T-cell (primary cell): ENCODE measurements around the gene ITGA7. TPM values are rescaled to one million over a fixed set of nuclear protein-coding genes. Genes with fewer than 3 reads are reported as not detected.

Experiments
- ATAC-seq, 4 experiments: fragments of 200-7000 bp in 3 of 4; fragments of 150-1000 bp in 1 of 4; cut with Tn5 transposase; replicated peaks in 1 of 4; 1 replicate in 3 of 4; 2 replicates in 1 of 4; pipeline ENCODE4 v1.10.0; 2021; ENCODE audit warnings: moderate library complexity in 3 of 4, mild to moderate bottlenecking in 2 of 4, moderate number of reproducible peaks in 1 of 4
- CTCF ChIA-PET, 2 donors: fragments of 300-600 bp; sonication (Branson Sonifier 250); formaldehyde crosslinking; loops; one replicate each; lab custom pipeline; 2022; ENCODE audit warnings: antibody characterized with exemption in 2 of 2; lab: Charles Lee
- POLR2A ChIA-PET, 2 donors: fragments of 300-600 bp; sonication (Branson Sonifier 250); formaldehyde crosslinking; loops; one replicate each; lab custom pipeline; 2022; ENCODE audit warnings: antibody characterized with exemption in 2 of 2; lab: Charles Lee
- DNase-seq, 35 experiments: peaks; one replicate each; pipeline versions ENCODE4 v3.0.0 to v3.0.0-alpha.2; 2013 to 2023
- H3K27ac ChIP-seq: one replicate; pipeline ENCODE4 v1.5.1; 2013; ENCODE audit warnings: low read length
- H3K27me3 ChIP-seq, 2 experiments: replicated peaks in 1 of 2; 1 replicate in 1 of 2; 2 replicates in 1 of 2; pipeline versions ENCODE4 v1.6.1 to v1.7.0; 2013; ENCODE audit warnings: low read length in 1 of 2, mixed read lengths in 1 of 2; ENCODE audit not compliant: control insufficient read depth in 2 of 2, insufficient read depth in 2 of 2; ENCODE audit errors: extremely low read depth in 1 of 2
- H3K36me3 ChIP-seq, 2 donors: 1 replicate in 1 of 2; 2 replicates in 1 of 2; pipeline versions ENCODE4 v1.6.1 to v1.7.0; 2013; ENCODE audit warnings: low read length in 1 of 2; ENCODE audit not compliant: control insufficient read depth in 2 of 2, insufficient read depth in 1 of 2; ENCODE audit errors: extremely low read depth in 1 of 2
- H3K4me1 ChIP-seq, 2 experiments: 1 replicate in 1 of 2; 2 replicates in 1 of 2; pipeline versions ENCODE4 v1.6.1 to v1.7.0; 2013; ENCODE audit warnings: low read length in 2 of 2, mixed read lengths in 1 of 2; ENCODE audit not compliant: insufficient read depth in 2 of 2, control insufficient read depth in 1 of 2; ENCODE audit errors: extremely low read depth in 1 of 2
- H3K4me3 ChIP-seq, 2 donors: 1 replicate in 1 of 2; 2 replicates in 1 of 2; pipeline versions ENCODE4 v1.5.1 to v1.7.0; 2013; ENCODE audit warnings: mild to moderate bottlenecking in 2 of 2, low read length in 1 of 2, moderate library complexity in 1 of 2; ENCODE audit not compliant: control insufficient read depth in 1 of 2; ENCODE audit errors: extremely low read depth in 1 of 2
- H3K9me3 ChIP-seq: 2 replicates; pipeline ENCODE4 v1.7.0; 2013
- H3K27ac Mint-ChIP-seq, 2 donors: one replicate each; pipeline ENCODE4 v1.8.0; 2020 to 2021; ENCODE audit warnings: mild to moderate bottlenecking in 2 of 2, mixed read lengths in 2 of 2
- H3K27me3 Mint-ChIP-seq, 2 donors: one replicate each; pipeline ENCODE4 v1.8.0; 2021 to 2022; ENCODE audit warnings: mixed read lengths in 2 of 2
- H3K36me3 Mint-ChIP-seq: one replicate; pipeline ENCODE4 v1.8.0; 2021; ENCODE audit warnings: mixed read lengths
- H3K4me1 Mint-ChIP-seq, 3 donors: one replicate each; pipeline ENCODE4 v1.8.0; 2020 to 2022; ENCODE audit warnings: mixed read lengths in 3 of 3, mild to moderate bottlenecking in 1 of 3
- H3K4me3 Mint-ChIP-seq, 3 donors: one replicate each; pipeline ENCODE4 v1.8.0; 2020 to 2022; ENCODE audit warnings: mild to moderate bottlenecking in 3 of 3, mixed read lengths in 3 of 3, moderate library complexity in 3 of 3
- H3K9me3 Mint-ChIP-seq, 3 donors: one replicate each; pipeline ENCODE4 v1.8.0; 2020 to 2022; ENCODE audit warnings: mixed read lengths in 3 of 3
- WGBS: methylation state at CpG from one replicate; pipeline ENCODE4 v1.1.5; 2013; ENCODE audit warnings: missing lambda C conversion rate; ENCODE audit not compliant: insufficient coverage; 5-methylcytosine and 5-hydroxymethylcytosine counted together
- total RNA-seq, 35 experiments: library from RNA in 6 of 35; stranded (reverse) in 6 of 35; fragments of 120-200 nt in 1 of 35; gene quantifications; one replicate each; pipeline versions ENCODE4 v1.2.1 to v1.2.4 and lab custom pipeline; 2013 to 2026

ITGA7 gene
- total RNA-seq, 5 donors from 2014 or later (not counting 1 experiment from before 2014, with no cell fraction given), result 2.6 to 4.6 (median 3.1) TPM

GRCh38 chr12:55720071-55720564 is 12.4 kb upstream of the ITGA7 start, which contains the start of gene RDH5:
Gene RDH5 (plus strand): TSS chr12:55720393. CDS start chr12:55721185, 792 bp downstream.
- H3K36me3 ChIP-seq, result peaks cover 6 to 28% of the 10 kb centered on the region in 2 donors
- Mint-ChIP-seq H3K27me3 (peaks cover 0 to 1% of the 10 kb centered on the region in 2 donors), H3K27ac (peak within 1 kb of the TSS in 1 of 2 donors; percentile 15), H3K9me3 (no peaks in the 10 kb centered on the region), H3K36me3 (peaks cover 3% of the 10 kb centered on the region), H3K4me1 (peaks cover 28 to 50% (median 40%) of the 10 kb centered on the region in 3 donors), H3K4me3 (no peak within 1 kb of the TSS)
- H3K4me3 ChIP-seq, result no peak within 1 kb of the TSS
- WGBS, result no CpG with 5 or more reads among the region's 6 CpGs
- DNase-seq, result no peak
- no peaks in the 10 kb centered on the region for H3K27me3 ChIP-seq
- CTCF ChIA-PET, result interaction anchor here in 1 of 2 donors (0.7 kb wide), 1 partner anchor 18 kb away, joined by 3 read pairs; no protein-coding TSS in a partner anchor
- H3K4me1 ChIP-seq, result peaks cover 9 to 55% of the 10 kb centered on the region in 2 experiments
- POLR2A ChIA-PET, result no interaction called here
- ATAC-seq, result no peak
- no peaks in the 10 kb centered on the region for H3K9me3 ChIP-seq
- H3K27ac ChIP-seq, result no peak within 1 kb of the TSS

DNA sequence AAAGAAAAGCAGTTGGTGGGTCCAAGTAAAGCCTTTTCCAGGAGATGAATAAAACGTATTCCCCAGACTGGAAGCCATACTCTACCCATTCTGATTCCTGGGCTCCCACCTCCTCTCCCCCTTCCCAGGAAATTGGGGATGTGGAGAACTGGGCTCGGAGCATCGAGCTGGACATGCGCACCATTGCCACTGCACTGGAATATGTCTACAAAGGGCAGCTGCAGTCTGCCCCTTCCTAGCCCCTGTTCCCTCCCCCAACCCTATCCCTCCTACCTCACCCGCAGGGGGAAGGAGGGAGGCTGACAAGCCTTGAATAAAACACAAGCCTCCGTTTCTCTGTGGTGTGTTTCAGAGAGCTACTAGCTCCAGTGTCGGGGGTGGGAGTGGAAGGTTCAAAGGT is 11.7 kb upstream of the ITGA7 start:
- Mint-ChIP-seq H3K36me3 (peaks cover 3% of the 10 kb centered on the region), H3K4me3 (no peak overlapping the region), H3K9me3 (no peaks in the 10 kb centered on the region), H3K27ac (no peak overlapping the region), H3K27me3 (peaks cover 0 to 1% of the 10 kb centered on the region in 2 donors), H3K4me1 (peaks cover 23 to 45% (median 34%) of the 10 kb centered on the region in 3 donors)
- ChIA-PET CTCF (interaction anchor here (0.6 to 0.7 kb wide), 2 partner anchors 19 to 28 kb away, joined by 3 to 5 read pairs; no protein-coding TSS in a partner anchor), POLR2A (no interaction called here)
- H3K4me1 ChIP-seq, result peaks cover 9 to 48% of the 10 kb centered on the region in 2 experiments
- no peak for DNase-seq
- H3K4me3 ChIP-seq, result no peak overlapping the region
- H3K27ac ChIP-seq, result no peak overlapping the region
- no peaks in the 10 kb centered on the region for H3K9me3 ChIP-seq
- no peaks in the 10 kb centered on the region for H3K27me3 ChIP-seq
- ATAC-seq, result no peak
- peaks cover 6 to 24% of the 10 kb centered on the region in 2 donors for H3K36me3 ChIP-seq
- WGBS, result 80% methylated on average over 1 of the region's 7 CpGs

- Histone ChIP-seq H3K9me3 (no peaks in the 10 kb centered on the region), H3K27me3 (no peaks in the 10 kb centered on the region), H3K4me3 (no peak overlapping the region), H3K4me1 (peaks cover 9 to 48% of the 10 kb centered on the region in 2 experiments), H3K36me3 (peaks cover 6 to 24% of the 10 kb centered on the region in 2 donors), H3K27ac (no peak overlapping the region)
- peaks cover 23 to 45% (median 34%) of the 10 kb centered on the region in 3 donors for H3K4me1 Mint-ChIP-seq
- POLR2A ChIA-PET, result interaction anchor here in 1 of 2 donors (0.6 kb wide), 1 partner anchor 233 kb away, joined by 3 read pairs; no protein-coding TSS in a partner anchor
- WGBS, result no CpG with 5 or more reads among the region's 4 CpGs
- no peak overlapping the region for H3K4me3 Mint-ChIP-seq
- DNase-seq (no peak), ATAC-seq (no peak)
- H3K36me3 Mint-ChIP-seq, result peaks cover 3% of the 10 kb centered on the region
- CTCF ChIA-PET, result no interaction called here
- peaks cover 0 to 1% of the 10 kb centered on the region in 2 donors for H3K27me3 Mint-ChIP-seq
- peak overlapping the region in 1 of 2 donors; percentile 58 for H3K27ac Mint-ChIP-seq
- no peaks in the 10 kb centered on the region for H3K9me3 Mint-ChIP-seq
Measured at GRCh38 chr12:55718624-55719275, 11.0 kb upstream of the ITGA7 start.

DNA sequence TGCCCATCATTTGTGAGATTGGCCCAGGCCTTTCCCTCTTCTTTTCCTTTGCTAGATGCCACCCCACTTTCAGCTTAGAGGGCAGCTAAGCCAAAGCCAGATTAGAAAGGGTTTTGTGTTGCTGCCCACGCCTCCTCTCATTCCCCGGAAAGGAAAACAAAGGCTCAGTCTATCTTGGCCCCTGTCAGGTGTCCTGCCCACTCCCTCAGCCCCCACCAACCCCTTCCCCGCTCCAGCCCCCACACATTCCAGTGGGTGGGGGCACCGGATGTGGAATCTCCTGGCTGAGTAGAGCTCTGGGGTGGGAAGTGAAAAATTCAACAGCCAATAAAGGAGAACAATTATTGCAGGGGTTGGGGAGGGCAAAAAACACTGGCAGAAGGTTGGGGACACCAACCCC is 10.3 kb upstream of the ITGA7 start:
- H3K27me3 Mint-ChIP-seq, result peaks cover 0 to 1% of the 10 kb centered on the region in 2 donors
- no peak for DNase-seq
- H3K4me3 ChIP-seq, result no peak overlapping the region
- ChIA-PET CTCF (interaction anchor here in 1 of 2 donors (1.6 kb wide), 1 partner anchor 21 kb away, joined by 4 read pairs; no protein-coding TSS in a partner anchor), POLR2A (no interaction called here)
- peaks cover 9 to 48% of the 10 kb centered on the region in 2 experiments for H3K4me1 ChIP-seq
- peaks cover 3% of the 10 kb centered on the region for H3K36me3 Mint-ChIP-seq
- peak overlapping the region in 2 of 3 donors; percentile 34 to 98 for H3K4me3 Mint-ChIP-seq
- peaks cover 23 to 45% (median 34%) of the 10 kb centered on the region in 3 donors for H3K4me1 Mint-ChIP-seq
- WGBS, result no CpG with 5 or more reads among the region's 4 CpGs
- H3K27me3 ChIP-seq, result no peaks in the 10 kb centered on the region
- H3K9me3 Mint-ChIP-seq, result no peaks in the 10 kb centered on the region
- no peak overlapping the region for H3K27ac ChIP-seq
- peak overlapping the region in 1 of 2 donors; percentile 52 for H3K27ac Mint-ChIP-seq
- no peak for ATAC-seq
- no peaks in the 10 kb centered on the region for H3K9me3 ChIP-seq
- H3K36me3 ChIP-seq, result peaks cover 6 to 24% of the 10 kb centered on the region in 2 donors

DNA sequence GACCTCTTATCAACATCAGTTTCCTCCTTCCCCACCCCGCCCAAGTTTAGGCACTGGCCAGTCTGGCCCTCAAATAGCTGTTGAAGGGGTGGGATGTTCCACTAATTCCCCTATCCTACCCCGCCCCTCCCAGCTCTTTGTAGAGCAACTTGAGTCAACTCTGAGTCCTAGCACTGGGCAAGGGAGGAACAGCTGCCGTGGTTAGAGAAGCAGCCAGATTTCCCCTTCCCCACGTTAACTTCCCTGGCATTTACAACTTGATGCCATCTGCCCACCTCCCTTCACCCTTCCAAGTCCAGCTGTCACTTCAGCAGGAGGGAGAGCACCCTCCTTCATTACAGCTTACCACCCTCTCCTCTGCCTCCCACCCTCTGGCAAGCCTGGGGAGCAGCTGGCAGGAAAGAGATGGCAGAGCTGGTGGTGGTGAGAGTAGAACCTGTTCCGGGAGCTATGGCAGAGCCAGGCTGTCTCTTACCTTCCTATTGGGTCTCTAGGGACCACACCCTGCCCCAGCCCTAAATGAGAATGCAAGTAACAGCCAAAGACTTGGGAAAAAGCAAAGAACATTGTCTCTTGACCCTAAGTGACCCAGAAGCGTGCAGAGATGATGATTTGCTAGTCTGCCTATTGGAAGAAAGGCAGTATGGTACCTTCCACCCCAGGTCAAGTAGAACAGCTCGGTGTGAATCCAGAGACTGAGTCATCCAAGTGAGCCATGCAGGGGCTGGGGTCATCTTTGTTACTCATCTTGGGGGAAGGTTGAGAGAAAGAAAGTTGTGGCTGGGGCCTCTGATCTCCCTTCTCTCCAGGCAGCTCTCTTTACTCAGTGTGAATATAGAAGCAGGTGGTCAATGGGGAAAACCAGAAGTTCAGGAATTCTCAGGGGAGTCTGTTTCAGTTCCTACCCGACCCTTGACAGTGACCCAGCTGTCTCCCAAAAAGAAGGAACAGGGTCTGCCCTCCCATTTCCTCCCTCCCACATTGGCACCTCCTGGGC is 9.6 kb upstream of the ITGA7 start:
- Histone ChIP-seq H3K4me3 (peak overlapping the region in 1 of 2 donors; percentile 97), H3K4me1 (peaks cover 9 to 48% of the 10 kb centered on the region in 2 experiments), H3K9me3 (no peaks in the 10 kb centered on the region), H3K27ac (peak overlapping the region; percentile 82), H3K36me3 (peaks cover 2 to 24% of the 10 kb centered on the region in 2 donors), H3K27me3 (no peaks in the 10 kb centered on the region)
- ATAC-seq (no peak), DNase-seq (no peak)
- H3K27ac Mint-ChIP-seq, result peak overlapping the region in 1 of 2 donors; percentile 96
- H3K9me3 Mint-ChIP-seq, result no peaks in the 10 kb centered on the region
- WGBS, result 72% methylated on average over 4 of the region's 8 CpGs
- peaks cover 0 to 1% of the 10 kb centered on the region in 2 donors for H3K27me3 Mint-ChIP-seq
- CTCF ChIA-PET, result interaction anchor here (0.5 to 1.6 kb wide), 4 partner anchors 19 to 650 kb away, joined by 3 to 4 read pairs (median 4); no protein-coding TSS in a partner anchor
- H3K4me3 Mint-ChIP-seq, result peak overlapping the region; percentile 93 to 98 (median 97)
- peaks cover 23 to 45% (median 34%) of the 10 kb centered on the region in 3 donors for H3K4me1 Mint-ChIP-seq
- H3K36me3 Mint-ChIP-seq, result peaks cover 3% of the 10 kb centered on the region
- POLR2A ChIA-PET, result interaction anchor here (0.6 to 0.7 kb wide), 2 partner anchors 21 to 87 kb away, joined by 4 read pairs; no protein-coding TSS in a partner anchor
